Common myeloid progenitor, CD34-positive (primary cell): Measurements from ENCODE around the gene OR51V1.

Experiments used
- CTCF ChIA-PET: fragments of 350-600 bp; sonication (Branson Sonifier 250); formaldehyde crosslinking; loops from one replicate; lab custom pipeline; 2021; ENCODE audit warnings: antibody characterized with exemption; lab: Charles Lee
- POLR2A ChIA-PET: fragments of 350-600 bp; sonication (Branson Sonifier 250); formaldehyde crosslinking; loops from one replicate; lab custom pipeline; 2021; ENCODE audit warnings: antibody characterized with exemption; lab: Charles Lee
- DNase-seq, 3 donors: peaks; one replicate each; pipeline versions ENCODE4 v3.0.0 to v3.0.0-alpha.2; 2013
- H3K27ac ChIP-seq, 2 experiments: 1 replicate in 1 of 2; 2 replicates in 1 of 2; pipeline ENCODE4 v1.7.0; 2013; ENCODE audit warnings: inconsistent platforms in 2 of 2, low read length in 2 of 2, mild to moderate bottlenecking in 2 of 2, low read depth in 1 of 2, moderate library complexity in 1 of 2; ENCODE audit not compliant: severe bottlenecking in 2 of 2, insufficient read depth in 1 of 2, poor library complexity in 1 of 2
- H3K27me3 ChIP-seq, 5 experiments: replicated peaks in 2 of 5; 1 replicate in 3 of 5; 2 replicates in 2 of 5; pipeline versions ENCODE4 v1.6.1 to v1.7.0; 2013; ENCODE audit warnings: low read length in 4 of 5, mild to moderate bottlenecking in 2 of 5, moderate library complexity in 2 of 5, inconsistent platforms in 1 of 5; ENCODE audit not compliant: insufficient read depth in 5 of 5, control insufficient read depth in 4 of 5
- H3K36me3 ChIP-seq, 4 experiments: 1 replicate in 2 of 4; 2 replicates in 2 of 4; pipeline versions ENCODE4 v1.6.1 to v1.7.0; 2013; ENCODE audit warnings: low read length in 3 of 4, control low read depth in 1 of 4, mild to moderate bottlenecking in 1 of 4; ENCODE audit not compliant: control insufficient read depth in 4 of 4, insufficient read depth in 4 of 4
- H3K4me1 ChIP-seq, 4 experiments: 1 replicate in 3 of 4; 2 replicates in 1 of 4; pipeline versions ENCODE4 v1.6.1 to v1.7.1; 2013; ENCODE audit warnings: low read length in 3 of 4, mild to moderate bottlenecking in 3 of 4, control low read depth in 1 of 4, inconsistent platforms in 1 of 4, moderate library complexity in 1 of 4; ENCODE audit not compliant: control insufficient read depth in 4 of 4, insufficient read depth in 4 of 4; ENCODE audit errors: control extremely low read depth in 1 of 4
- H3K4me3 ChIP-seq, 7 experiments: 1 replicate in 4 of 7; 2 replicates in 3 of 7; pipeline versions ENCODE4 v1.5.1 to v1.7.0; 2013; ENCODE audit warnings: mild to moderate bottlenecking in 7 of 7, low read length in 6 of 7, moderate library complexity in 6 of 7, inconsistent platforms in 2 of 7, low read depth in 2 of 7, control low read depth in 1 of 7; ENCODE audit not compliant: insufficient read depth in 4 of 7, control insufficient read depth in 1 of 7; ENCODE audit errors: extremely low read depth in 1 of 7
- H3K9me3 ChIP-seq, 5 experiments: 1 replicate in 4 of 5; 2 replicates in 1 of 5; pipeline versions ENCODE4 v1.6.1 to v1.7.1; 2013; ENCODE audit warnings: low read length in 4 of 5, mild to moderate bottlenecking in 2 of 5, inconsistent platforms in 1 of 5, low read depth in 1 of 5, moderate library complexity in 1 of 5; ENCODE audit not compliant: control insufficient read depth in 4 of 5, insufficient read depth in 2 of 5; ENCODE audit errors: control extremely low read depth in 1 of 5
- WGBS: methylation state at CpG from one replicate; pipeline ENCODE4 v1.1.5; 2013; ENCODE audit not compliant: insufficient coverage; 5-methylcytosine and 5-hydroxymethylcytosine counted together

OR51V1 gene

DNA sequence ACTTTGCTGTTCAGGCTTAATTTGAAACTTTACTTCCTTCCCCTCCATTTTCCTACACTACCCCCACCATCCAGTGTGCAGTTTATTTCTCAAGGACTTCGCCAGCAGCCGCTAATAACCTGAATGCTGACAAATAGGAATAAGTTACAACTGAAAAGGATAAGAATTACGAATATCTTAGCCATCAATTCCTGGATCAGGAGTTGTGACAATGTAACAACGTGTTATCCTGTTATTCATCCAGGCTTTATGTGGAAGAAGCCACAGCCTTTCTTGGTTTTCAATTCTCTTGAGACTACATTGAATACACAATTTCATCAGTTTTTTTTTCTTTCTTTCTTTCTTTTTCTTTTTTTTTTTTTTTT is 43.3 kb upstream of the OR51V1 start:
- Histone ChIP-seq H3K27me3 (no peaks in the 10 kb centered on the region), H3K9me3 (no peaks in the 10 kb centered on the region), H3K4me1 (peaks cover 0 to 14% (median 6%) of the 10 kb centered on the region in 4 experiments), H3K27ac (peak overlapping the region in 1 of 2 experiments; percentile 8), H3K4me3 (no peak overlapping the region), H3K36me3 (no peaks in the 10 kb centered on the region)
- ChIA-PET CTCF (no interaction called here), POLR2A (no interaction called here)
- WGBS, result no CpG with 5 or more reads among the region's 4 CpGs
- no peak for DNase-seq

DNA sequence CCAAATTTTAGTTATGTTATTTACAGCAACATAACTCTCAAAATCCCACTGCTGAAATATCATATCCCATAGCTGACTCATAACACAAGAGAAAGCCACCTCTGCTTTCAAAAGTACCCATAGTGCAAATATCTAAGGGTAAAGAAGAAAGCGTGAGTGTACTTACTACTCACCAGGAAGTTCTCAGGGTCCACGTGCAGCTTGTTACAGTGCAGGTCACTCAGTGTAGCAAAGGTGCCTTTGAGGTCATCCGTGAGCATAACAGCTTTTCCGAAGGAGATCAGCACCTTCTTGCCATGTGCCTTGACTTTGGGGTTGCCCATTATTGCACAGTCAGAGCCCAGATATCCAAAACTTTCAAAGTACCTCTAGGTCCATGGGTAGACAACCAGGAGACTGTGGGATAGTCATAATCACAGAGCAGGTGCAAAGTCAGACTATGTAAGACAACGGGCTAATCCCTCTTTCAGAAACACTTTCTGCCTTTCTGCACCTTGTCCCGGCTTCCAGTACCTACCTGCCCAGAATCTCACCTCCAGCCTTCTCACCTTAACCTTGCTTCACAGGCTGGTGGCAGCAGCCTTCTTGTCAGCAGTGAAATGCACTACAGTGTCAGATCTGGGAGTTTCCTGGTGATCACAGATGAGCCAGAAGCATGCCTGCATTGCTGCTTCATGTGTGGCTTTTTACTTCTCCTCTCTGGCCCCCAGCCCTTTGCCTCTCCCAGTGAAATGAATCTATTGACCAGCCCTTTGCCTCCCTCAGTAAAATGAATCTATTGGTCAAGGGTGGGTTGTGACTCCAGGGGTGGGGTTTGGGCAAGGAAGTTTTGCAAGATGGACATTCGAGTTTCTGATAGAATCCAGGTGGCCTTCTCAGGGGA is 42.7 kb upstream of the OR51V1 start:
- Histone ChIP-seq H3K4me1 (peaks cover 2 to 18% (median 6%) of the 10 kb centered on the region in 4 experiments), H3K27ac (peak overlapping the region in 1 of 2 experiments; percentile 8), H3K4me3 (no peak overlapping the region), H3K9me3 (no peaks in the 10 kb centered on the region), H3K27me3 (no peaks in the 10 kb centered on the region), H3K36me3 (no peaks in the 10 kb centered on the region)
- ChIA-PET POLR2A (no interaction called here), CTCF (no interaction called here)
- no peak for DNase-seq
- 97% methylated on average over 7 of the region's 7 CpGs for WGBS

DNA sequence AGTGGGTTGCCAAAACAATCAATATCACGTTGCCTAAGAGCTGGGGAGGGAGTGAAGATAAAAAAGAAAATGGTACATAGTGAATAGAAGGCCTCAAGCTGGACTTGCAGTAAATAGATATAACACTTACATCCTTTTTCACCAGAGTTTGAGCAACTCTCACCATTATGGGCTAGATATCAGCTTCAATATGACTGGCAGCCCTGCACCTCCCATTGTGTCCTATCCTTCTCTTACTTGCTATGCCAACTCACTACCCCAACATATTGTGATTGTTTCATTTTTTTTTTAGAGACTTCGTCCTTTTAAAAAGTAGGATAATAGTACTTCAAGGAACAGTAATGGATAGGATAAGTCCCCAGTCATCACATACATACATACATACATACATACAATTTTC is 41.7 kb upstream of the OR51V1 start:
- Histone ChIP-seq H3K27ac (no peak overlapping the region), H3K9me3 (no peaks in the 10 kb centered on the region), H3K36me3 (no peaks in the 10 kb centered on the region), H3K4me1 (peaks cover 2 to 17% (median 6%) of the 10 kb centered on the region in 4 experiments), H3K4me3 (no peak overlapping the region), H3K27me3 (no peaks in the 10 kb centered on the region)
- no CpG with 5 or more reads among the region's 2 CpGs for WGBS
- CTCF ChIA-PET, result no interaction called here
- POLR2A ChIA-PET, result no interaction called here
- DNase-seq, result no peak

DNA sequence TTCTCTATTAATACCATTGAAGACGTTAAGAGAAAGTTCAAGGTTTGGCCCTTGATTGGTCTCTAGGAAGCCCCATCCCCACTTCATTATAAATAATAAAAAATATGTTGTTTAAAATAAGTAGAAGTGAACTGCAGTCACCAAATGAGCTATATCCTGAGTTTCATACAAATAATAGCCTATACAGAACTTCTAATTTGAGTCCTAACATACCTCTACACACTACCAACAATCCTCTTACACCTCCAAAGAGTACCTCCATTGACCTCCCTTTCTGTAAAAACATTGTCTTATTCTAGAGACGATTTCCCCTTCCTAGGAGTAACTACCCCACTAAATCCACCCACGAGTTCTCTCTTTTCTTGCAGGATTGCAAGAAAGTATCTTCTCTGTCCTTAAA is 41.0 kb upstream of the OR51V1 start:
- CTCF ChIA-PET, result interaction anchor here (1.4 kb wide), 1 partner anchor 16 kb away, joined by 3 read pairs; no protein-coding TSS in a partner anchor
- H3K36me3 ChIP-seq, result no peaks in the 10 kb centered on the region
- H3K9me3 ChIP-seq, result no peaks in the 10 kb centered on the region
- H3K4me1 ChIP-seq, result peaks cover 2 to 13% (median 5%) of the 10 kb centered on the region in 4 experiments
- H3K27me3 ChIP-seq, result no peaks in the 10 kb centered on the region
- whole genome bisulfite sequencing, result 67% methylated on average over 2 of the region's 3 CpGs
- H3K27ac ChIP-seq, result no peak overlapping the region
- POLR2A ChIA-PET, result no interaction called here
- no peak for DNase-seq
- H3K4me3 ChIP-seq, result no peak overlapping the region

DNA sequence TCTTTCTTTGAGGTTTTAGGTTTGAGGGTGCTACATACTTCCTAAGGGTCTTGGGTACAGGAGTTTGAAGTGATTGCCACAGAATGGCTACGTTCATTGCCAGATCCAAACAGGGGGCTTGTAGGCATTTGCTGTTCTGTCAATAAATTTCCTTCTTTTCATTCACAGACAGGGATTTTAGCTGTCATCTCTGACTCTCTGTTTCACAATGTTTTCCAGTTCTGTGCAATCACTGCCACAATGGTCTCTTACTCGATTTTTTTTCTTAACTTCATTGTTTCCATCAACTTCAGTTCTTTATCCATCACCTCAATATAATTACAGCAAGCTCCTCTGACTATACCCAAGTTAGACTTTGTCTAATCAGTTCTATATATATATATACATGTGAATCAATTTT is 40.0 kb upstream of the OR51V1 start:
- H3K4me1 ChIP-seq, result peaks cover 2 to 14% (median 5%) of the 10 kb centered on the region in 4 experiments
- ChIA-PET POLR2A (interaction anchor here (0.6 kb wide), 1 partner anchor 50 kb away, joined by 3 read pairs; no protein-coding TSS in a partner anchor), CTCF (interaction anchor here (1.4 kb wide), 1 partner anchor 15 kb away, joined by 3 read pairs; no protein-coding TSS in a partner anchor)
- no peak overlapping the region for H3K27ac ChIP-seq
- H3K36me3 ChIP-seq, result no peaks in the 10 kb centered on the region
- H3K4me3 ChIP-seq, result no peak overlapping the region
- 100% methylated on average over 1 of the region's 2 CpGs for WGBS
- no peaks in the 10 kb centered on the region for H3K9me3 ChIP-seq
- no peaks in the 10 kb centered on the region for H3K27me3 ChIP-seq
- DNase-seq, result no peak

DNA sequence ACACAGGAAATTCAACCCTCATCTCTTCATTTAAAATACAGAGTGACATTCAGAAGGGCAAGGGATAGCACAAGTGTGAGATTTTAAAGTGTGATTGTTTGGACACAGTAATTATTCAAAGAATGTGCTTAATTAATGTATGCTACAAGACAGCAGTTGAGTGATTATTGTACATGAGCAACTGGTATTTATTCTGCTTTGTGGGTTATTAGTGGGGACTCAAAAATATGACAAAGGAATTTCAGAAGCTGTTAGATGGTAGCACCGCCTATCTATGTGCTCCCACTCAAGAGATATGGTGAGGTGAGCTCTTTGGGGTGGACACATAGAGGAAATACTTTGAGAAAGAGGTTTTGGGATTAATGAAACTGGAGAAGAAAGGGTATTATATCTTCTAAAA is 39.6 kb upstream of the OR51V1 start:
- 100% methylated on average over 1 of the region's 1 CpG for WGBS
- peaks cover 3 to 14% (median 8%) of the 10 kb centered on the region in 4 experiments for H3K4me1 ChIP-seq
- no peak overlapping the region for H3K27ac ChIP-seq
- no peaks in the 10 kb centered on the region for H3K36me3 ChIP-seq
- CTCF ChIA-PET, result no interaction called here
- H3K4me3 ChIP-seq, result no peak overlapping the region
- no peaks in the 10 kb centered on the region for H3K9me3 ChIP-seq
- POLR2A ChIA-PET, result interaction anchor here (0.6 kb wide), 1 partner anchor 50 kb away, joined by 3 read pairs; no protein-coding TSS in a partner anchor
- no peaks in the 10 kb centered on the region for H3K27me3 ChIP-seq
- no peak for DNase-seq

DNA sequence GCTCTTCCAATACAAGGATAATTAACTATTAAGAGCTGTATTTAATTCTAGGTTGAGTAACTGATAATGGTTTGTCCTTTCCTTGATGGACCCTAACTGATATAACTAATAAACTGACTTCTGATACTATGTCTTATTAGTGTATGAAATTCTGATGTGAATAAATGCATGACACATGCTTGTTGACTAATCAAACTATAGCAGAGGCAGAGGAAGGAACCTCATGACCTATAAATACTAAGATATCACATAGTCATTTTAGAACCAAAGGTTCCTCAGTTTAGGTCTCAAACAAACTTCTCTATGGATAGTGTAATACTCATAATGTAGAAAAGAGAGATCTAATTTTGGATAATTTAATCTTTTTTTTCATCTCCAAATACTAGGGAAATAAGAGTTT is 38.6 kb upstream of the OR51V1 start:
- no peak overlapping the region for H3K27ac ChIP-seq
- no peaks in the 10 kb centered on the region for H3K36me3 ChIP-seq
- H3K9me3 ChIP-seq, result no peaks in the 10 kb centered on the region
- H3K4me3 ChIP-seq, result no peak overlapping the region
- no peaks in the 10 kb centered on the region for H3K27me3 ChIP-seq
- peaks cover 5 to 19% (median 15%) of the 10 kb centered on the region in 4 experiments for H3K4me1 ChIP-seq
- ChIA-PET CTCF (no interaction called here), POLR2A (no interaction called here)
- DNase-seq, result no peak
